ENCODE data around the gene TNFAIP1. TPM values are rescaled to one million over a fixed set of nuclear protein-coding genes. Genes with fewer than 3 reads are reported as not detected.
A peak's percentile ranks its signal among the peaks of the same experiment; 100 is the strongest.

The TNFAIP1 gene
- total RNA-seq, 2 donors from 2014 or later = 15.2 to 15.8 TPM

GRCh38 chr17:28330671-28331070 lies 4.9 kb upstream of the TNFAIP1 start:
- ATAC-seq (no peak), DNase-seq (no peak)
- no peaks in the 10 kb centered on the region for H3K27me3 ChIP-seq
- peaks cover 4 to 9% of the 10 kb centered on the region in 2 donors for H3K36me3 ChIP-seq (replicated peaks in 1 of 2; ENCODE audit: insufficient read depth in 1 of 2, low read depth in 2 of 2)
- 66 to 69% methylated on average over 4 to 5 of the region's 5 CpGs for WGBS, 2 donors
- peaks cover 50% of the 10 kb centered on the region for H3K4me1 ChIP-seq
- TF ChIP-seq POLR2A (IDR thresholded peaks at IDR 0.05) = no peak
- TF ChIP-seq, protein P1, sequence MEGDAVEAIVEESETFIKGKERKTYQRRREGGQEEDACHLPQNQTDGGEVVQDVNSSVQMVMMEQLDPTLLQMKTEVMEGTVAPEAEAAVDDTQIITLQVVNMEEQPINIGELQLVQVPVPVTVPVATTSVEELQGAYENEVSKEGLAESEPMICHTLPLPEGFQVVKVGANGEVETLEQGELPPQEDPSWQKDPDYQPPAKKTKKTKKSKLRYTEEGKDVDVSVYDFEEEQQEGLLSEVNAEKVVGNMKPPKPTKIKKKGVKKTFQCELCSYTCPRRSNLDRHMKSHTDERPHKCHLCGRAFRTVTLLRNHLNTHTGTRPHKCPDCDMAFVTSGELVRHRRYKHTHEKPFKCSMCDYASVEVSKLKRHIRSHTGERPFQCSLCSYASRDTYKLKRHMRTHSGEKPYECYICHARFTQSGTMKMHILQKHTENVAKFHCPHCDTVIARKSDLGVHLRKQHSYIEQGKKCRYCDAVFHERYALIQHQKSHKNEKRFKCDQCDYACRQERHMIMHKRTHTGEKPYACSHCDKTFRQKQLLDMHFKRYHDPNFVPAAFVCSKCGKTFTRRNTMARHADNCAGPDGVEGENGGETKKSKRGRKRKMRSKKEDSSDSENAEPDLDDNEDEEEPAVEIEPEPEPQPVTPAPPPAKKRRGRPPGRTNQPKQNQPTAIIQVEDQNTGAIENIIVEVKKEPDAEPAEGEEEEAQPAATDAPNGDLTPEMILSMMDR (IDR thresholded peaks at IDR 0.05) = no peak
- H3K9me3 ChIP-seq = no peaks in the 10 kb centered on the region
- H3K27ac ChIP-seq = peak overlapping the region in 3 of 4 donors; percentile 23 to 35 (median 24)
- intact Hi-C loops (cut with DNase I) = no loop called here
- H3K4me3 ChIP-seq = no peak overlapping the region

- Histone ChIP-seq H3K4me3 (no peak overlapping the region), H3K4me1 (peaks cover 46% of the 10 kb centered on the region), H3K27me3 (no peaks in the 10 kb centered on the region), H3K9me3 (no peaks in the 10 kb centered on the region), H3K36me3 (replicated peaks in 1 of 2; ENCODE audit: insufficient read depth in 1 of 2, low read depth in 2 of 2) (peaks cover 4 to 9% of the 10 kb centered on the region in 2 donors), H3K27ac (peak overlapping the region in 2 of 4 donors; percentile 31 to 35)
- ATAC-seq (no peak), DNase-seq (peak; percentile 39 to 71 (median 67))
- TF ChIP-seq, protein P1 (IDR thresholded peaks at IDR 0.05) = no peak
- TF ChIP-seq POLR2A (IDR thresholded peaks at IDR 0.05) = no peak
- 43 to 46% methylated on average over 6 of the region's 6 CpGs for WGBS, 2 donors
- intact Hi-C loops (cut with DNase I) = no loop called here
These were observed 3.6 kb upstream of the TNFAIP1 start for GRCh38 chr17:28331891-28332420.

DNA sequence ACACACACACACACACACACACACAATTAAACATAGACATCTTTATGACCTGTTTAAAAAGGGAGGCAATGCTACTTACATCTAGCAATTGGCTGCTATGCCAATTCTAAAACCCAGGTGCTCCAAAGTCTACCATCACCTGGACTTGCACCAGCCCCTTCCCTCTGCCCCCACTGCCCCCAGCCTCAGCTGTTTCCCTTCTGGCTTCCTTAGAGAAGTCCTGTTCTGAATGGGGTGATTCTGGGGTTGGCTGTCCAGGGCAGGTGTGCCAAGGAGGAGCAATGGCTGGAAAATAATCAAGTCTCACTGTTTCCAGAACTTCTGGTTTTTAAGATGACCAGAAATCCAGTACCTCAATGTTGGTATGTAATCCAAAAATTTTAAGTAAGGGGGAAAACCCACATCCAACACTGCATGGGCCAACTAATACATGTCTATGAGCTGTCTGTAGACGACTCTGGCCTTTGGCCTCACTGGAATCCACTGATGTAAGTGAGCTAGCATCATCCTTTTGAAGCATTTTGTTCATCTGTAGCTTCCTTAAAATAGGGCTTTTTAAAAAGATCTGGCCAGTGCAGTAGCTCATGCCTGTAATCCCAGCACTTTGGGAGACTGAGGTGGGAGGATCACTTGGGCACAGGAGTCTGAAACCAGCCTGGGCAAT lies 2.3 kb upstream of the TNFAIP1 start:
- 6 to 36% methylated on average over 1 of the region's 1 CpG for WGBS, 2 donors
- peaks cover 59% of the 10 kb centered on the region for H3K4me1 ChIP-seq
- intact Hi-C loops (cut with DNase I) = no loop called here
- DNase-seq (peak in 1 of 4 donors; percentile 6), ATAC-seq (no peak)
- peaks cover 1 to 6% of the 10 kb centered on the region in 2 donors for H3K36me3 ChIP-seq (replicated peaks in 1 of 2; ENCODE audit: insufficient read depth in 1 of 2, low read depth in 2 of 2)
- no peaks in the 10 kb centered on the region for H3K9me3 ChIP-seq
- peak overlapping the region; percentile 74 to 97 (median 93) for H3K27ac ChIP-seq
- no peak overlapping the region for H3K4me3 ChIP-seq
- TF ChIP-seq POLR2A (IDR thresholded peaks at IDR 0.05) = no peak
- TF ChIP-seq, protein P1 (IDR thresholded peaks at IDR 0.05) = no peak
- no peaks in the 10 kb centered on the region for H3K27me3 ChIP-seq

DNA sequence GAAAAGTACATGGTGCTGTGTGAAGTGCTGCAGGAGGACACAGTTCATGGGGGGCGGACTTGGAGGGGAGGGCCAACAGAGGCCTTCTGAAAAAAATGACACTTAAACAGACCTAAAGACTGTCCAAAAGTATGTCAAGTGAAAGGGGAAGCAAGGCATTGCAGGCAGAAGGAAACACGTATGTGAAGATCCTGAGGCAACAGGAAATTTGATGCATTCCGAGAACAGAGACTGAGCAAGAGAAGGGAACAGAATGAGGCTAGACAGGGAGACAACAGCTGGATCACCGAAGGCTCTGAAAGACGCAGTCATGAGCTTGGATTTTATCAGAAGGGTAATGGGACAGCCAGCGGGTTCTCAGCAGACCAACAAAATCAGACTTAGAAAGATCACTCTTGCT lies 1.4 kb upstream of the TNFAIP1 start:
- intact Hi-C loops (cut with DNase I) = no loop called here
- H3K27ac ChIP-seq = peak overlapping the region; percentile 74 to 97 (median 93)
- H3K9me3 ChIP-seq = no peaks in the 10 kb centered on the region
- DNase-seq (no peak), ATAC-seq (no peak)
- H3K36me3 ChIP-seq (replicated peaks in 1 of 2; ENCODE audit: insufficient read depth in 1 of 2, low read depth in 2 of 2) = no peaks in the 10 kb centered on the region
- H3K27me3 ChIP-seq = no peaks in the 10 kb centered on the region
- 26 to 29% methylated on average over 6 of the region's 6 CpGs for WGBS, 2 donors
- peaks cover 64% of the 10 kb centered on the region for H3K4me1 ChIP-seq
- H3K4me3 ChIP-seq = no peak overlapping the region
- TF ChIP-seq, protein P1 (IDR thresholded peaks at IDR 0.05) = no peak
- no peak for TF ChIP-seq POLR2A (IDR thresholded peaks at IDR 0.05)
